ENCODE measurements around the gene PLA2G4B. TPM values are rescaled to one million over a fixed set of nuclear protein-coding genes. Genes with fewer than 3 reads are reported as not detected.

Gene PLA2G4B
- 1 to 10 TPM; 4.2 to 4.8 TPM for total RNA-seq

DNA sequence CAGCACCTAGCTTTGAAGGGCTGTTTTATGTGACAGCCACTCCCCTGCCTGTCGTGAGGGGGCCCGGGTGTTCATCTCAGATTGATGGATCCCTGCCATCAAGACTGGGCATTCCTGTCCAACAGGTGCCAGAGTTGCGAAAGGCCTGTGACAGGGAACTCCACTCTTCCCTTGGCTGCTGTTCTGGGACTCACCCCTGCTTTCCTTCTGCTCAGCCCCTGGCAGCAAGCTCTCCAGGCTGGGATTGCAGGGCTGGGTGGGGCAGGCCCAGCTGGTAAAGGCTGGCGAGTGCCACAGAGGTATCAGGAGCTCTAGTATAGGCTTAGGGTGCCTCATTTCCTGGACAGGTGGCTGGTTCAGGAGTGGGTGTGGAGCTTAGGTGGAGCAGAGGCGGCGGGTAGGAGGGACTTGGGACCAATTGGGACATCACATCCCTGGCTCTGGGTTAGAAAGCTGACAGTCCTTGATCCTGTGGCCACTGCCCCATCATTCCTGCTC is at the start of gene PLA2G4B:
Gene PLA2G4B, plus strand, starts transcription at position 448 of the 498 bp plus-strand sequence. CDS start 67 bp downstream, outside the sequence.
- no peaks in the 10 kb centered on the region for H3K27me3 Mint-ChIP-seq
- POLR2A ChIA-PET = no interaction called here
- no peaks in the 10 kb centered on the region for H3K36me3 Mint-ChIP-seq (ENCODE audit: low read depth)
- H3K9me3 Mint-ChIP-seq = no peaks in the 10 kb centered on the region
- ATAC-seq (no peak), DNase-seq (no peak)
- peaks cover 6% of the 10 kb centered on the region for H3K4me1 Mint-ChIP-seq (ENCODE audit: low read depth)
- no peak for TF ChIP-seq CTCF (IDR thresholded peaks at IDR 0.05)
- intact Hi-C loops (cut with micrococcal nuclease) = no loop called here
- no peak within 1 kb of the TSS for H3K4me3 Mint-ChIP-seq
- CTCF ChIA-PET = no interaction called here
- no peak within 1 kb of the TSS for H3K27ac Mint-ChIP-seq

DNA sequence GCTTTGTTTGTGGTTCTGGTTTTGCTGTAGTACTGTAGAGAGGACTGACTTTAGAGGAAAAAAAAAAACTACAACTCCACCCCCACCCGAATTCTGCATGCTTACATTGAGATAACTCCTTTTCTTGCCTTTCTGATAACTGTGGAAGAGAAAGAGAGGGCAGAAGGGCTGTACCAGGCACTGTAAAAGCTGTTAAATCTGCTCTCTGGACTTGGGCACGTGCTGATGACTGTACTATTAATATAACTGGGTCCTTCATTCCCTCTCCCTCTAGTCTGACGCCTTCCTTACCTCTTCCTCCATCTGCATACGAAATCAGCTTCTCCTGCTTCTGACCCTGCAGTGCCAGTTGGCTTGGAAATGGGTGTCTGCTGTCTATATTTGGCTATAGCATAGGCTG is 49.4 kb upstream of the PLA2G4B start:
- no peaks in the 10 kb centered on the region for H3K9me3 Mint-ChIP-seq
- H3K27me3 Mint-ChIP-seq = no peaks in the 10 kb centered on the region
- intact Hi-C loops (cut with micrococcal nuclease) = no loop called here
- ATAC-seq (no peak), DNase-seq (no peak)
- H3K4me1 Mint-ChIP-seq (ENCODE audit: low read depth) = peaks cover 35% of the 10 kb centered on the region
- ChIA-PET CTCF (interaction anchor here (1.3 to 7.8 kb wide), 3 partner anchors 15 to 185 kb away, joined by 3 to 44 read pairs (median 39); partner anchors contain the start of gene MAPKBP1), POLR2A (interaction anchor here (1.1 kb wide), 1 partner anchor 11 kb away, joined by 4 read pairs; no protein-coding TSS in a partner anchor)
- no peak for TF ChIP-seq CTCF (IDR thresholded peaks at IDR 0.05)
- no peak overlapping the region for H3K27ac Mint-ChIP-seq
- peaks cover under 1% of the 10 kb centered on the region for H3K36me3 Mint-ChIP-seq (ENCODE audit: low read depth)
- no peak overlapping the region for H3K4me3 Mint-ChIP-seq

DNA sequence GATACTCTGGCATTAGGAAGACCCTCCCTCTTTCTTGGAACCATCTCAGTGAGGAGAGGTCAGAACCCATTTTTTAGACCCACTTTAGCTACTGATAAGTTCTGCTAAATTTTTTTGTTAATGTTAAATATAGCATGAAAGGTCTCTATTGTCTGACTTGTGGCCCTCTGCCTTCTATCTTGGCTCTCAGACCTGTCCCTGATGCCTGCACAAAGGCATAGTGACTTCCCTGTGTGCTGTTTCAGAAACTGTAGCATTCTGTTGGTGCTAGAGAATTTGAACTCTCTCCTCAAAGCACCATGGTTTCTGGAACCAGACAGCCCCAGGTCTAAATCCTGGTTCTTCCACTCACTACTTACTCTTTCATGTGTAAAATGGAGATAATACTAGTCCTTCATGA is 49.0 kb upstream of the PLA2G4B start:
- ChIA-PET POLR2A (interaction anchor here (1.1 kb wide), 1 partner anchor 12 kb away, joined by 4 read pairs; no protein-coding TSS in a partner anchor), CTCF (interaction anchor here (1.3 to 7.8 kb wide), 3 partner anchors 16 to 186 kb away, joined by 3 to 44 read pairs (median 39); partner anchors contain the start of gene MAPKBP1)
- no peaks in the 10 kb centered on the region for H3K27me3 Mint-ChIP-seq
- H3K4me3 Mint-ChIP-seq = no peak overlapping the region
- DNase-seq = no peak
- ATAC-seq = no peak
- intact Hi-C loops (cut with micrococcal nuclease) = no loop called here
- no peak for TF ChIP-seq CTCF (IDR thresholded peaks at IDR 0.05)
- no peaks in the 10 kb centered on the region for H3K36me3 Mint-ChIP-seq (ENCODE audit: low read depth)
- H3K9me3 Mint-ChIP-seq = no peaks in the 10 kb centered on the region
- H3K4me1 Mint-ChIP-seq (ENCODE audit: low read depth) = peaks cover 35% of the 10 kb centered on the region
- H3K27ac Mint-ChIP-seq = no peak overlapping the region

GRCh38 chr15:41790169-41790568 is 48.5 kb upstream of the PLA2G4B start:
- intact Hi-C loops (cut with micrococcal nuclease) = no loop called here
- H3K4me1 Mint-ChIP-seq (ENCODE audit: low read depth) = peaks cover 36% of the 10 kb centered on the region
- no peaks in the 10 kb centered on the region for H3K9me3 Mint-ChIP-seq
- TF ChIP-seq CTCF (IDR thresholded peaks at IDR 0.05) = no peak
- ATAC-seq = no peak
- H3K27me3 Mint-ChIP-seq = no peaks in the 10 kb centered on the region
- no peak overlapping the region for H3K27ac Mint-ChIP-seq
- POLR2A ChIA-PET = interaction anchor here (0.7 kb wide), 1 partner anchor 37 kb away, joined by 3 read pairs; no protein-coding TSS in a partner anchor
- no peak for DNase-seq
- no peaks in the 10 kb centered on the region for H3K36me3 Mint-ChIP-seq (ENCODE audit: low read depth)
- CTCF ChIA-PET = interaction anchor here (5.9 to 7.8 kb wide), 2 partner anchors 16 to 22 kb away, joined by 39 to 44 read pairs; partner anchors contain the start of gene MAPKBP1
- no peak overlapping the region for H3K4me3 Mint-ChIP-seq

- Mint-ChIP-seq H3K9me3 (no peaks in the 10 kb centered on the region), H3K27me3 (no peaks in the 10 kb centered on the region), H3K4me1 (ENCODE audit: low read depth) (peaks cover 40% of the 10 kb centered on the region), H3K4me3 (no peak overlapping the region), H3K27ac (peak overlapping the region; percentile 64), H3K36me3 (ENCODE audit: low read depth) (no peaks in the 10 kb centered on the region)
- TF ChIP-seq CTCF (IDR thresholded peaks at IDR 0.05) = no peak
- DNase-seq (no peak), ATAC-seq (peak; percentile 62)
- ChIA-PET CTCF (interaction anchor here (1.5 to 7.8 kb wide), 3 partner anchors 12 to 21 kb away, joined by 4 to 44 read pairs (median 39); partner anchors contain the start of gene MAPKBP1), POLR2A (interaction anchor here (0.7 to 1.7 kb wide), 2 partner anchors 16 to 36 kb away, joined by 3 to 6 read pairs; partner anchors contain the start of gene MAPKBP1)
- intact Hi-C loops (cut with micrococcal nuclease) = no loop called here
Measured at GRCh38 chr15:41790756-41791546, 47.7 kb upstream of the PLA2G4B start.

Data from activated CD8-positive, alpha-beta T cell treated with anti-CD3 and anti-CD28 coated beads for 36 hours (primary cell).